DMS153 treated with DMSO at 0.1 percent for 48 hours (cell line): ENCODE results near the gene POLR2C.
A peak's percentile ranks its signal among the peaks of the same experiment; 100 is the strongest.

Experiments
- DNase-seq: peaks from one replicate; lab custom pipeline; 2025; ENCODE audit not compliant: unreplicated experiment; lab: John Stamatoyannopoulos, UW

The POLR2C gene

DNA sequence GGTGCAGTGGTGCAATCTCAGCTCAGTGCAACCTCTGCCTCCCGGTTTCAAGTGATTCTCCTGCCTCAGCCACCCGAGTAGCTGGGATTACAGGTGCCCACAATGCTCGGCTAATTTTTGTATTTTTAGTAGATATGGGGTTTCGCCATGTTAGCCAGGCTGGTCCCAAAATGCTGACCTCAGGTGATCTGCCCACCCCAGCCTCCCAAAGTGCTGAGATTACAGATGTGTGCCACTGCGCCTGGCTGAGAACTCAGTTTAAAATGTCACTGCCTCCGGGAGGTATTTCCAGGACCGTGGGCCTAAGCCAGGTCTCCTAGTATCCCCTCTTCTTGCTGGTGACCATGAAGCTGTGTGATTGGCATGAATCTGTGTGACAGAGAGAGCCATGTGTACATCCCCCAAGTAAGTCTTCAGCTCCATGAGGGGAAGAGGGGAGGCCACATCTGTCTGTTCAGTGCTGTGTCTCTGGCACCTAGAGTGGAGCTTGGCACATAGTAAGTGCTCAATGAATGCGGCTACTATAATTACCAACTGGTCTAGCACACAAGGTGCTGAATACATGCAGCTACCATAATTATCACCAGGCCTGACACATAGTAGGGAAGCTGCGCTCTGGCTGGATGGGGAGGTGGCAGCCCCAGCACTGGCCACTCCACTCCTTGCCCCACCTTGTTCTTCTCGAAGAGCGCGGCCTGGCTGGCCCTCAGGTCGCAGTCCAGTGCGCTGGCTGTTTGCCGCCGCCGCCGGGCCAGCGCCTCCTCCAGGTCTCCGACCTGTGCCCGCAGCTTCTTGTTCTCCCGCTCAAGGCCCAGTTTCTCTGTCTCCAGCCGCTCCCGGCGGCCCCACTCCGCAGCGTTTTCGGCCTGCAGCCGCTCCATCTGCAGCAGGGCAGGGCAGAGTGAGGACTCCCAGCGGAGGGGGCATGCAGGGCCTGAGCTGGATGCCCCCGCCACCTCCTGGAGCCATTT, 55.2 kb downstream of the POLR2C start:
- no peak for DNase-seq

GRCh38 chr16:57518520-57518919, 56.0 kb downstream of the POLR2C start:
- DNase-seq: no peak

GRCh38 chr16:57518922-57519321, 56.4 kb downstream of the POLR2C start:
- DNase-seq: no peak

GRCh38 chr16:57519796-57520360, 57.4 kb downstream of the POLR2C start:
- peak; percentile 45 for DNase-seq
